HG03103 (cell line): ENCODE data around the gene MIB2.
"Not testable (repeated sequence)": the region's sequence is repeated elsewhere in the genome, so short reads cannot be mapped to it uniquely, and the experiment has no call there.

Source experiments
- ATAC-seq: cut with Tn5 transposase; IDR thresholded peaks from one replicate; pipeline ENCODE4 v1.9.1; 2021; ENCODE audit warnings: low read depth; ENCODE audit not compliant: unreplicated experiment

MIB2 gene

DNA sequence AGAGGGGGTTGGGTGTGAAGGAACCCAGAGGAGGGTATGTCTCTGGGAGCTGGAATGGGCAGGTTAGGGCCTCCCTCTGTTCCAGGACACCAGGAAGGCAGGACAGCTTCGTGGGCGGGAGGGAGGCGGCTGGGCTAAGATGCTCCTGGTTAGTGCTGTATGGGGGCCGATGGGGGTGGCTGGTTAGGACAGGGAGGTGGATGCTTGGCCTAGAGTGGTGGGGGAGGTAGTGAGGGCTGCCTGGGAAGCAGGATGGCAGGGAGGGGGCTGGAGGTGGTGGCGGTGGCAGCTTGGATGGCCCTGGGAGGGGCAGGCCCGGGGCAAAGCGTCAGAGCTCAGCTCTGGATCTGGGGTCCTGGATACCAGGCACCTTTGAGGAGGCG, 10.5 kb downstream of the MIB2 start:
- ATAC-seq: no peak

GRCh38 chr1:1626207-1627141, 11.2 kb downstream of the MIB2 start:
- no peak for ATAC-seq

GRCh38 chr1:1627261-1627828, 12.0 kb downstream of the MIB2 start:
- ATAC-seq: no peak

DNA sequence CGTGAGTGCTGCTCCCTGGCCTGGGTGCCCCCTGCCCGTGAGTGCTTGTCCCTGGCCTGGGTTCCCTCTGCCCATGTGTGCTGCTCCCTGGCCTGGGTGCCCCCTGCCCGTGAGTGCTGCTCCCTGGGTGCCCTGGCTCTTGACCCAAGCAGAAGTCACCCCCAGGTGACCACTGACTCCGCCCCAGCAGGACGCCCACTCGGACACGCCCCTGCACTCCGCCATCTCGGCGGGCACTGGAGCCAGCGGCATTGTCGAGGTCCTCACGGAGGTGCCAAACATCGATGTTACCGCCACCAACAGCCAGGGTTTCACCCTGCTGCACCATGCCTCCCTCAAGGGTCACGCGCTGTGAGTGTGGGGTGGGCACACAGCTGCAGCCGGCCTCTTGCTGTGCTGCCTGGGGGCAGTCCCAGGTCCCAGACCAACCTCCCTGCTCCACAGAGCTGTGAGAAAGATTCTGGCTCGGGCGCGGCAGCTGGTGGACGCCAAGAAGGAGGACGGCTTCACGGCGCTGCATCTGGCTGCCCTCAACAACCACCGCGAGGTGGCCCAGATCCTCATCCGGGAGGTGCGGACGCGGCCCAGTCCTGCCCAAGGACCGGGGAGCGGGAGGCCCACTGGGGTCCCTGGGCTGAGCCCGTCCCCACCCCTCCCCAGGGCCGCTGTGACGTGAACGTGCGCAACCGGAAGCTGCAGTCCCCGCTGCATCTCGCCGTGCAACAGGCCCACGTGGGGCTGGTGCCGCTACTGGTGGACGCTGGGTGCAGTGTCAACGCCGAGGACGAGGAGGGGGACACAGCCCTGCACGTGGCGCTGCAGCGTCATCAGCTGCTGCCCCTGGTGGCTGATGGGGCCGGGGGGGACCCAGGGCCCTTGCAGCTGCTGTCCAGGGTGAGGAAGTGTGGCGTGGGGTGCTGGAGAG, 12.8 kb downstream of the MIB2 start:
- ATAC-seq: no peak

DNA sequence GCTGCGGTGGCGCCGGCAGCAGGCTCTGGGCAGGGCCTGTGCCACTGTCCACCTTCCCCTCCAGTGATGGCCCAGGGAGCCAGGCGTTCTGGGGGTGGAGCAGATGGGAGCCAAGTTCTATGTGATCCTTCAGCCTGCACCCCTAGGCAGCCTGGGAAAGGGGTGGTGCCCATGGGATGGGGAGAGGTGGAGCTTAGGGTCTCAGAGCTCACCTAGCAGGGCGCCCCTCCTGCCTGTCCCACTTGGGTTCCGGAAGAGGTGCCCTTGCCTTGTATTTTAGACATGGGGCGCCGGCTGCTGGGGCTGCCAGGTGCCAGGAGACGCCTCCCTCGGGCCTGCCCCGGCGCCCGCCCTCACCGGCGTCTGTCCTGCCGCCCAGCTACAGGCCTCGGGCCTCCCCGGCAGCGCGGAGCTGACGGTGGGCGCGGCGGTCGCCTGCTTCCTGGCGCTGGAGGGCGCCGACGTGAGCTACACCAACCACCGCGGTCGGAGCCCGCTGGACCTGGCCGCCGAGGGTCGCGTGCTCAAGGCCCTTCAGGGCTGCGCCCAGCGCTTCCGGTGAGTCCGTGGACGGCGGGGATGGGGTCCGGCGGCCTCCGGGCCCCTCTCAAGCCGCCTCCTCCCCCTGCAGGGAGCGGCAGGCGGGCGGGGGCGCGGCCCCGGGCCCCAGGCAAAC, 13.6 kb downstream of the MIB2 start:
- no peak for ATAC-seq

DNA sequence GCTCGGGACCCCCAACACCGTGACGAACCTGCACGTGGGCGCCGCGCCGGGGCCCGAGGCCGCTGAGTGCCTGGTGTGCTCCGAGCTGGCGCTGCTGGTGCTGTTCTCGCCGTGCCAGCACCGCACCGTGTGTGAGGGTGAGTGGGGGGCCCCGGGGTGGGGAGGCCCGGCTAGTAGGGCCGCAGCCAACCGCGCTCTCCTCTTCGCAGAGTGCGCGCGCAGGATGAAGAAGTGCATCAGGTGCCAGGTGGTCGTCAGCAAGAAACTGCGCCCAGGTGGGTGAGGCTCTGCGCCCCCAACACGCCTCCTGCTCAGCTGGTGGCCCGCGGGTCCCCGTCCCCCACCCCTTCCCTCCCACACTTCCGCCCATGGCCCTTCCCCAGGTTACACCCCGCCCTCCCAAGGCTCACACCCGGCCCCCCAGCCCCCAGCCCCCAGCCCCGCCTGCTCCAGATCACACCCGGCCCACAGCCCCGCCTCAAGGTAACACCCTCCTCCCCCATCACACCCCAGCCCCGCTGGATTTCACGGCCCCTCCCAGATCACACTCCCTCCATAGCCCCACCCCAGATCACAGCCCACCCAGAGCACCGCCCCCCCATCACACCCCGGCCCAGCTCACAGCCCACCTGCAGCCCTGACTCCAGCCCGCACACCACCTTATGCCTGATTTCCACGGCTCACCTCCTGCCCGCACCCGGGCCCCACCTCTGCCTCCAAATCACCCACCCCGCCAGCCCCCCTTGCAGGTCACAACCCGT, 14.3 kb downstream of the MIB2 start:
- no peak for ATAC-seq

- ATAC-seq: peak; percentile 52
These were observed 15.1 kb downstream of the MIB2 start for GRCh38 chr1:1630191-1630964.

DNA sequence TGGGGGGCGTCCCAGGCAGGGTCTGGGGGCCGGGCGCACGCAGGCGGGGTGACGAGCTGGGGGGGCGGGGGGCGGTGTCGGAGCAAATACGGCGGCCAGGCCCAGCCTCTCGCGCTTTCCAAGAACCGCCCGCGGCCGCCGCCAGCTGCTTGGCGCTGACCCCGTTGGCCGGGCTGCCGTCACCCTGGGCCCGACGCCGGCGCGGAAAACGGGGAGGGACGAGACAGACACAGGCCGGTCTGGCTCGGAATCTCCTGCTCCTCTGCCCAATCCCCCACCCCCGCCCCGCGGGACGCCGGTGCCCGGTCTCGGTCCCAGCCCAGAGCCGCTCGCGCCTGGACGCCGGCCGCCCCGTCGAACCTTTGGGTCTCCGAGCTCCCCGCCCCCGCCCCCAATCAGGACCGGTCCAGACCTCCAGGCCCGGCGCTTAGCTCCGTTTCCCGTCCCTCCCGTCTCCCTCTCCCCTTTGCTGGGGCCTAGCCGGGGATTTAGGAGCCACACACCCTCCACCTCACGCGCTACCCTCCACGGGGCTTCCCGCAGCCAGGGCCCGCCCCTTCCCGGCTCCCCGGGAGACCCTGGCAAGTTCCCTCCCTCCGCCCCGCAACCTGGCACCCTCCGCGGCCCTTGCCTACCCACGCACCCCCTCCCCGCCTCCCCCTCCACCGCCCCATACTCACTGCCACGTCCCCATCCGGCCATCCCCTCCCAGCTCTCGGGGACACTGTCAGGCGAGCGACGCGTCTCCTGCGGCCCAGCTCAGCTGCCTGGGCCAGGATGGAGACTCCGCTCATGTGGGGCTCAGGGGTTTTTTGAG, 15.9 kb downstream of the MIB2 start:
- no peak for ATAC-seq

GRCh38 chr1:1631782-1632420, 16.6 kb downstream of the MIB2 start, which contains the start of gene MMP23B:
Gene MMP23B, plus strand, starts transcription at chr1:1632173. Its CDS starts 46 bp downstream, at chr1:1632219.
- ATAC-seq: no peak

- ATAC-seq: not testable (repeated sequence)
These were observed 18.1 kb downstream of the MIB2 start for GRCh38 chr1:1633409-1633808.

DNA sequence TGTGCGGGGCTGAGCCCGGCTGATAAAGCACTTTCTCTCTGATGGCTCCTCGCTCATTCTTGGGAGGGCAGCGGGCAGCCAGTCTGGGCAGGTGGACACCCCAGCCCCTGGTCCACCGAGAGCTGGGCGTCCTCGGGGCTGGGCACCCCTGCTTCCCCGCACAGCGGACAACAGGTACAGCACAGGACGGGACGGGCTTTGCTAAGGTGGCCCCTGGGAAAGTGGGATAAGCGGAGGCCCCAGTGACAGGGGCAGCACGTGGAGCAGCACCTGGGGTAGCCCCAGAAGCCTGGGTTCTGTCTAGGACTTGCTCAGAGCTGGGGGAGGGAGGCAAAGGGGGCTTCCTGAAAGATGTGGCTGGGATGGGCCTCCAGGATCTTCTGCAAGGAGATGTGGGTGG, 19.3 kb downstream of the MIB2 start:
- ATAC-seq: not testable (repeated sequence)

DNA sequence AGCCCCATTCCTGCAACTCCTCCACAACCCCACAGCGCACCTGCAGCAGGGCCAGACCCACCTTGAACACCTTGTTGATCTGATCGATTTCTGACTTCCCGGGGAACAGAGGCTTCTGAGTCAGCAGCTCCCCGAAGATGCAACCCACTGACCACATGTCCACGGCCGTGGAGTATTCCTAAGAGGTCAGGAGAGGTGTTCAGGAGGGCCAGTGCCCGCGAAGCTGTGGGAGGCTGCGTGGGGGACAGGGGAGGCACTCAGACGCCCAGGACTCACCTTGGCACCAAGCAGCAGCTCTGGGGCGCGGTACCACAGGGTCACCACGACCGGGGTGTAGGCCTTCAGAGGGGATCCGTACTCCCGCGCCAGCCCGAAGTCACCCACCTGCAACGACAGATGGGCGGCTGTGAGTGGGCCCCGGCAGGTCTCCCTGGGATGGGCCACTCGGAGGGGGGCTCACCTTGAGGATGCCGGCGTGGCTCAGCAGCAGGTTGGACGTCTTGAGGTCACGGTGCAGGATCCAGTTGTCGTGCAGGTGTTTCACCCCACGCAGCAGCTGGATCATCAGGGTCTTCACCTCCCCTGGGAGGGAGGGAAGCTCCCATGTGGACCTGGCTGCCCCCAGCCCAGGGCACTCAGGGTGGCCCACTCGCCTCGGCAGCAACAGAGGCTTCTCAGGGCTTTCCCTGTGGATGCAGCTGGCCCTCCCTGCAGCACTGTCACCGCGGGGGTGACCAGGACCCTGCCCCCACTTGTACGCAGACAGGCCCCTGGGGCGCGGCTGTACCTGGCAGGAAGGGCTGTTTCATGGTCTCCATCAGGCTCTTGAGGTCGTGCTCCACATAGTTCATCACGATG, 21.6 kb downstream of the MIB2 start:
- ATAC-seq: not testable (repeated sequence)

DNA sequence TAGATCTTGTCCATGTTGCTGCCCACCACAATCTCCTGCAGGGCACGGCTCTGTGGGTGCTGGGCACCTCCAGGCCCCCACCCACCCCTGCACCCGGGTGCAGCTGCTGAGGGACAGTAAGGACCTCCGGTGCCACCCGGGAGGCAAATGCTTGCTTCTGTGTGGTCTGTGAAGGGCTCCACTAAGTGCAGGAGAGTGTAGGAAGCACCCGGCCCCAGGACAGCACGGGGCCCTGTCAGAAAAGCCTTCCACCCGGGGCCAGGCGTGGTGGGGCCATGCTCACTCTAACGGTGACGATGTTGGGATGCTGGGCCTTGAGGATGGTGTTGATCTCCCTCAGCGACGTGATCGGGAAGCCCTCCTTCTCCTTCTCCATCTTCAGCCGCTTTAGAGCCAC, 22.2 kb downstream of the MIB2 start:
- not testable (repeated sequence) for ATAC-seq

GRCh38 chr1:1638528-1638927, 23.2 kb downstream of the MIB2 start:
- ATAC-seq: not testable (repeated sequence)

- not testable (repeated sequence) for ATAC-seq
These were observed 24.1 kb downstream of the MIB2 start for GRCh38 chr1:1639368-1639767.

DNA sequence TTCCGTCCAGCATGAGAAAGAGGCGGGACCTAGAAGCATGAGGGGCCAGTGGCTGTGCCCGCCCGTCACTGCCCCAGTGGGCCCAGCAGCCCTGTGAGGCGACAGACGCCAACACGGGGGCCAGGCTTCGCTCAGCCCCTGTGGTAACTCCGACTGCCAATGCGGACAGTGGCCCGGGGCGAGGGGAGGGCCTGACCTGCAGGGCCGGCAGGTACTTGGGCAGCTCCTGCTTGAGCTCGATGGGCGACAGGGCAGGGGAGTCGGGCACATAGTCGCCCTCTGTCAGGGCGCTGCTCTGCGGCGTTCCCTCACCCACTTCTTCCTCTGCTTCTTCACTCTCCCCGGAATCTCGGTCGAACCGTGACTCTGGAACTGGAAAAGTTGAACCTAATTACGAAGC, 24.8 kb downstream of the MIB2 start:
- ATAC-seq: not testable (repeated sequence)
